ENCODE results near the gene NOX3.

- TF ChIP-seq CTCF (IDR thresholded peaks at IDR 0.05; ENCODE audit: insufficient read depth, low read length): no peak
- no peak for TF ChIP-seq GABPA (IDR thresholded peaks at IDR 0.05; ENCODE audit: low read depth)
Observed at GRCh38 chr6:155408981-155409380, 46.7 kb downstream of the NOX3 start.
